ENCODE results near the gene ZPLD1. TPM values are rescaled to one million over a fixed set of nuclear protein-coding genes. Genes with fewer than 3 reads are reported as not detected.

ZPLD1 gene
- total RNA-seq, 1 experiment from 2014 or later = not detected

- Histone ChIP-seq H3K14ac (ENCODE audit: insufficient read depth, low read length) (no peak overlapping the region), H3K18ac (ENCODE audit: insufficient read length, low read depth, low read length) (no peak overlapping the region), H2BK12ac (ENCODE audit: insufficient read length, low read depth, low read length) (no peak overlapping the region), H4K91ac (ENCODE audit: insufficient read length, low read depth, low read length) (no peak overlapping the region), H2BK20ac (ENCODE audit: low read depth, low read length, poor library complexity, severe bottlenecking) (no peak overlapping the region), H3K79me2 (ENCODE audit: insufficient read depth, low read length) (no peaks in the 10 kb centered on the region), H3K79me1 (ENCODE audit: insufficient read depth, low read depth, low read length, poor library complexity, severe bottlenecking) (no peaks in the 10 kb centered on the region), H3K9me3 (ENCODE audit: control insufficient read depth, low read depth, low read length) (no peaks in the 10 kb centered on the region), H3K56ac (ENCODE audit: insufficient read length, low read depth, low read length) (no peak overlapping the region), H2BK15ac (ENCODE audit: low read depth, low read length) (no peak overlapping the region), H2BK5ac (ENCODE audit: insufficient read length, low read length) (no peak overlapping the region), H3K9ac (ENCODE audit: extremely low read depth, insufficient read length, low read length) (no peak overlapping the region), H2AK5ac (ENCODE audit: insufficient read length, low read length) (no peak overlapping the region), H3K27ac (ENCODE audit: insufficient read length, low read depth, low read length) (no peak overlapping the region), H3K23ac (ENCODE audit: insufficient read length, low read depth, low read length) (no peak overlapping the region), H3K27me3 (ENCODE audit: insufficient read depth, low read length) (no peaks in the 10 kb centered on the region), H3K4ac (ENCODE audit: low read depth, low read length) (no peak overlapping the region), H4K20me1 (ENCODE audit: control insufficient read depth, insufficient read depth, insufficient read length) (no peaks in the 10 kb centered on the region), H4K8ac (replicated peaks; ENCODE audit: insufficient read length, low read depth, low read length) (no peak overlapping the region), H3K4me2 (ENCODE audit: insufficient read depth, insufficient read length, low read length) (no peak overlapping the region), H3T11ph (ENCODE audit: low read length) (no peak overlapping the region), H3K4me1 (ENCODE audit: insufficient read depth, low read length) (no peaks in the 10 kb centered on the region; the same call in 1 of the 2 replicates), H2BK120ac (ENCODE audit: low read depth, low read length, poor library complexity, severe bottlenecking) (no peak overlapping the region), H2AFZ (ENCODE audit: low read length) (no peak overlapping the region), H3K23me2 (ENCODE audit: insufficient read length, low read depth, low read length, poor library complexity, severe bottlenecking) (no peaks in the 10 kb centered on the region), H4K5ac (ENCODE audit: insufficient read length, low read depth, low read length) (no peak overlapping the region)
- H3K4me1 Mint-ChIP-seq = peaks cover 5 to 11% of the 10 kb centered on the region in 2 experiments; a peak in 3 of 4 replicates
- no peak overlapping the region for H3K27ac Mint-ChIP-seq
- H3K9me3 Mint-ChIP-seq = peaks cover 2 to 3% of the 10 kb centered on the region in 2 experiments; a peak in 2 of 5 replicates
- H3K36me3 Mint-ChIP-seq (ENCODE audit: insufficient read depth in 1 of 3, low read depth in 3 of 3) = no peaks in the 10 kb centered on the region
- no peaks in the 10 kb centered on the region for H3K27me3 Mint-ChIP-seq (ENCODE audit: low read depth)
- DNase-seq = no peak
- TF ChIP-seq, protein P1, sequence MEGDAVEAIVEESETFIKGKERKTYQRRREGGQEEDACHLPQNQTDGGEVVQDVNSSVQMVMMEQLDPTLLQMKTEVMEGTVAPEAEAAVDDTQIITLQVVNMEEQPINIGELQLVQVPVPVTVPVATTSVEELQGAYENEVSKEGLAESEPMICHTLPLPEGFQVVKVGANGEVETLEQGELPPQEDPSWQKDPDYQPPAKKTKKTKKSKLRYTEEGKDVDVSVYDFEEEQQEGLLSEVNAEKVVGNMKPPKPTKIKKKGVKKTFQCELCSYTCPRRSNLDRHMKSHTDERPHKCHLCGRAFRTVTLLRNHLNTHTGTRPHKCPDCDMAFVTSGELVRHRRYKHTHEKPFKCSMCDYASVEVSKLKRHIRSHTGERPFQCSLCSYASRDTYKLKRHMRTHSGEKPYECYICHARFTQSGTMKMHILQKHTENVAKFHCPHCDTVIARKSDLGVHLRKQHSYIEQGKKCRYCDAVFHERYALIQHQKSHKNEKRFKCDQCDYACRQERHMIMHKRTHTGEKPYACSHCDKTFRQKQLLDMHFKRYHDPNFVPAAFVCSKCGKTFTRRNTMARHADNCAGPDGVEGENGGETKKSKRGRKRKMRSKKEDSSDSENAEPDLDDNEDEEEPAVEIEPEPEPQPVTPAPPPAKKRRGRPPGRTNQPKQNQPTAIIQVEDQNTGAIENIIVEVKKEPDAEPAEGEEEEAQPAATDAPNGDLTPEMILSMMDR (conservative IDR thresholded peaks at IDR 0.05) = no peak
- H3K4me3 Mint-ChIP-seq = no peak overlapping the region
- no CpG with 5 or more reads among the region's 5 CpGs for WGBS (ENCODE audit: extremely low coverage, insufficient read length, low lambda C conversion rate)
Measured at GRCh38 chr3:102398666-102399065, 36.1 kb upstream of the ZPLD1 start.

Measured in H9 (cell line).